Measurements from ENCODE around the gene REEP6. TPM values are rescaled to one million over a fixed set of nuclear protein-coding genes. Genes with fewer than 3 reads are reported as not detected.

Gene REEP6
- total RNA-seq, 1 experiment from 2014 or later: 9.2 TPM

DNA sequence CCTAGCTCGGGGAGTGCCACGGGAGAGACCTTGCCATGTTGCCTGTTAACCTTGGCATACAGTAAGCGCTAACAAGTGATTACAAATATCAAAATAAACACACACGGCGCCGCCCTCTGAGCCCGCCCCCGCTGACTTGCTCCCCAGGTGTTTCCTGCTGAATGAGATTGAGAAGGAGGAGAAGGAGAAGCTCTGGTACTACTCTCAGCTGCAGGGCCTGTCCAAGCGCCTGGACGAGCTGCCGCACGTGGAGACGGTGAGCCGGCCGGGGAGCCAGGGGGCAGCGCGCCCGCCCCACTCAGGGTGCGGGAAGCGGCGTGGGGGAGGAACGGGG is 36.0 kb upstream of the REEP6 start:
- Histone ChIP-seq H3K4me3 (ENCODE audit: low read depth in 2 of 2, low read length in 2 of 2) (no peak overlapping the region), H3K27me3 (ENCODE audit: control insufficient read depth, insufficient read depth, low read length) (no peaks in the 10 kb centered on the region), H3K36me3 (ENCODE audit: control insufficient read depth, insufficient read depth, low read length) (no peaks in the 10 kb centered on the region), H3K4me1 (ENCODE audit: control insufficient read depth, insufficient read depth, low read length) (no peaks in the 10 kb centered on the region; the same call in 1 of the 2 replicates), H3K27ac (ENCODE audit: low read length) (no peak overlapping the region), H3K9me3 (ENCODE audit: control insufficient read depth, insufficient read depth, low read depth, low read length) (no peaks in the 10 kb centered on the region)
- DNase-seq (ENCODE audit: low read depth, low spot score): no peak
- ATAC-seq: no peak
- intact Hi-C loops (cut with micrococcal nuclease; ENCODE audit: unreplicated experiment): no loop called here
- no peak for TF ChIP-seq TCF7L2 (IDR thresholded peaks at IDR 0.05; ENCODE audit: low read depth, low read length)
- TF ChIP-seq, protein P1, sequence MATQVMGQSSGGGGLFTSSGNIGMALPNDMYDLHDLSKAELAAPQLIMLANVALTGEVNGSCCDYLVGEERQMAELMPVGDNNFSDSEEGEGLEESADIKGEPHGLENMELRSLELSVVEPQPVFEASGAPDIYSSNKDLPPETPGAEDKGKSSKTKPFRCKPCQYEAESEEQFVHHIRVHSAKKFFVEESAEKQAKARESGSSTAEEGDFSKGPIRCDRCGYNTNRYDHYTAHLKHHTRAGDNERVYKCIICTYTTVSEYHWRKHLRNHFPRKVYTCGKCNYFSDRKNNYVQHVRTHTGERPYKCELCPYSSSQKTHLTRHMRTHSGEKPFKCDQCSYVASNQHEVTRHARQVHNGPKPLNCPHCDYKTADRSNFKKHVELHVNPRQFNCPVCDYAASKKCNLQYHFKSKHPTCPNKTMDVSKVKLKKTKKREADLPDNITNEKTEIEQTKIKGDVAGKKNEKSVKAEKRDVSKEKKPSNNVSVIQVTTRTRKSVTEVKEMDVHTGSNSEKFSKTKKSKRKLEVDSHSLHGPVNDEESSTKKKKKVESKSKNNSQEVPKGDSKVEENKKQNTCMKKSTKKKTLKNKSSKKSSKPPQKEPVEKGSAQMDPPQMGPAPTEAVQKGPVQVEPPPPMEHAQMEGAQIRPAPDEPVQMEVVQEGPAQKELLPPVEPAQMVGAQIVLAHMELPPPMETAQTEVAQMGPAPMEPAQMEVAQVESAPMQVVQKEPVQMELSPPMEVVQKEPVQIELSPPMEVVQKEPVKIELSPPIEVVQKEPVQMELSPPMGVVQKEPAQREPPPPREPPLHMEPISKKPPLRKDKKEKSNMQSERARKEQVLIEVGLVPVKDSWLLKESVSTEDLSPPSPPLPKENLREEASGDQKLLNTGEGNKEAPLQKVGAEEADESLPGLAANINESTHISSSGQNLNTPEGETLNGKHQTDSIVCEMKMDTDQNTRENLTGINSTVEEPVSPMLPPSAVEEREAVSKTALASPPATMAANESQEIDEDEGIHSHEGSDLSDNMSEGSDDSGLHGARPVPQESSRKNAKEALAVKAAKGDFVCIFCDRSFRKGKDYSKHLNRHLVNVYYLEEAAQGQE (IDR thresholded peaks at IDR 0.05; ENCODE audit: insufficient read depth in 1 of 2, low read depth in 2 of 2, low read length in 1 of 2): no peak
- POLR2A ChIA-PET: interaction anchor here (0.8 kb wide), 1 partner anchor 194 kb away, joined by 3 read pairs; no protein-coding TSS in a partner anchor
- CTCF ChIA-PET: no interaction called here
- BruUV-seq (replicated peaks): no TSS peak
- in situ Hi-C loops (cut with HindIII; ENCODE audit: low pct_unique_long_range_greater_than_20kb, low sequenced_read_pairs): no loop called here

DNA sequence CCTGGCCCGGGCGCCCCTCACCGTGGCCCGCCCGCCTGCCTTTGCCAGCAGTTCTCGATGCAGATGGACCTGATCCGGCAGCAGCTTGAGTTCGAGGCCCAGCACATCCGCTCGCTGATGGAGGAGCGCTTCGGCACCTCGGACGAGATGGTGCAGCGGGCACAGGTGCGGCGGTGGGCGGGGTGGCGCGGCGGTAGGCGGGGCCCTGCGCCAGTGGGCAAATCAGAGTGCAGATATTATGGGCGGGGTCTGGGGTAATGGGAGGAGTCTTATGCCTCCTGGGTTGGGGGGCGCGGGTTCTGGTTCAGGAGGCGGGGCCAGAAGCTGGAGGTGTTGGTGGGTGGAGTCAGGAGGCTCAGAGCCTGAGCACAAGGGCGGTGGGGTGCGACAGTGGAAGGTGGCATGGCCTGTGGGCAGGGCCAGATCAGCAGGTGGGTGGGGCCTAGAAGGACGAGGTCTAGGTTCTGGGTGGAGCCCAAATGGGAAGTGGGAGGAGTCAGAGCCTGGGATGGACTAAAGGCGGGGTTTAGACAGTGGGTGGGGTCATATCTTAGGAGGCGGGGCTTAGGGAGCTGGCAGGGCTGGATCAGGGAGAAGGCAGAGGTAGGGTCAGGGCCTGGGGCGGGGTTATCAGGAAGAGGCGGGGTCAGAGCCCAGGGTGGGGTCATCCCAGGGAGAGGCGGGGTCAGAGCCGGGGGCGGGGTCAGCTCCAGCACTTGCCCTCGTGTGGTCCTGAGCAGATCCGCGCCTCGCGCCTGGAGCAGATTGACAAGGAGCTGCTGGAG is 35.5 kb upstream of the REEP6 start:
- Histone ChIP-seq H3K9me3 (ENCODE audit: control insufficient read depth, insufficient read depth, low read depth, low read length) (no peaks in the 10 kb centered on the region), H3K4me3 (ENCODE audit: low read depth in 2 of 2, low read length in 2 of 2) (no peak overlapping the region), H3K27me3 (ENCODE audit: control insufficient read depth, insufficient read depth, low read length) (no peaks in the 10 kb centered on the region), H3K4me1 (ENCODE audit: control insufficient read depth, insufficient read depth, low read length) (no peaks in the 10 kb centered on the region; the same call in 1 of the 2 replicates), H3K36me3 (ENCODE audit: control insufficient read depth, insufficient read depth, low read length) (no peaks in the 10 kb centered on the region), H3K27ac (ENCODE audit: low read length) (no peak overlapping the region)
- BruUV-seq (replicated peaks): no TSS peak
- TF ChIP-seq, protein P2, sequence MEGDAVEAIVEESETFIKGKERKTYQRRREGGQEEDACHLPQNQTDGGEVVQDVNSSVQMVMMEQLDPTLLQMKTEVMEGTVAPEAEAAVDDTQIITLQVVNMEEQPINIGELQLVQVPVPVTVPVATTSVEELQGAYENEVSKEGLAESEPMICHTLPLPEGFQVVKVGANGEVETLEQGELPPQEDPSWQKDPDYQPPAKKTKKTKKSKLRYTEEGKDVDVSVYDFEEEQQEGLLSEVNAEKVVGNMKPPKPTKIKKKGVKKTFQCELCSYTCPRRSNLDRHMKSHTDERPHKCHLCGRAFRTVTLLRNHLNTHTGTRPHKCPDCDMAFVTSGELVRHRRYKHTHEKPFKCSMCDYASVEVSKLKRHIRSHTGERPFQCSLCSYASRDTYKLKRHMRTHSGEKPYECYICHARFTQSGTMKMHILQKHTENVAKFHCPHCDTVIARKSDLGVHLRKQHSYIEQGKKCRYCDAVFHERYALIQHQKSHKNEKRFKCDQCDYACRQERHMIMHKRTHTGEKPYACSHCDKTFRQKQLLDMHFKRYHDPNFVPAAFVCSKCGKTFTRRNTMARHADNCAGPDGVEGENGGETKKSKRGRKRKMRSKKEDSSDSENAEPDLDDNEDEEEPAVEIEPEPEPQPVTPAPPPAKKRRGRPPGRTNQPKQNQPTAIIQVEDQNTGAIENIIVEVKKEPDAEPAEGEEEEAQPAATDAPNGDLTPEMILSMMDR (IDR thresholded peaks at IDR 0.05): no peak
- TF ChIP-seq SIN3A (IDR thresholded peaks at IDR 0.05; ENCODE audit: borderline replicate concordance, insufficient read depth, low read depth, low read length) (no peak), TCF7L2 (IDR thresholded peaks at IDR 0.05; ENCODE audit: low read depth, low read length) (no peak), POLR2AphosphoS5 (IDR thresholded peaks at IDR 0.05; ENCODE audit: low read depth, low read length) (no peak)
- TF ChIP-seq, protein P1 (IDR thresholded peaks at IDR 0.05; ENCODE audit: insufficient read depth in 1 of 2, low read depth in 2 of 2, low read length in 1 of 2): no peak
- peak; percentile 43 for DNase-seq (ENCODE audit: low read depth, low spot score)
- peak; percentile 49 for ATAC-seq
- in situ Hi-C loops (cut with HindIII; ENCODE audit: low pct_unique_long_range_greater_than_20kb, low sequenced_read_pairs) (no loop called here), intact Hi-C loops (cut with micrococcal nuclease; ENCODE audit: unreplicated experiment) (no loop called here)
- ChIA-PET CTCF (no interaction called here), POLR2A (interaction anchor here (0.8 kb wide), 1 partner anchor 195 kb away, joined by 3 read pairs; no protein-coding TSS in a partner anchor)

All from Panc1 (cell line).